MCF 10A (cell line): Measurements from ENCODE around the gene LDLRAD4. TPM values are rescaled to one million over a fixed set of nuclear protein-coding genes. Genes with fewer than 3 reads are reported as not detected.

Experiments
- BruUV-seq: library from RNA; stranded (reverse); fragments of 400-500 nt; replicated peaks from 2 replicates; lab custom pipeline; 2021; lab: Mats Ljungman, UMichigan
- CTCF ChIA-PET: fragments of 300-600 bp; sonication (Branson Sonifier 250); formaldehyde crosslinking; extraction: SDS; loops from one replicate; lab custom pipeline; 2021; ENCODE audit warnings: antibody characterized with exemption, inconsistent platforms; lab: Yijun Ruan, JAX
- POLR2A ChIA-PET: fragments of 300-600, 350-650 bp; sonication (Branson Sonifier 250); formaldehyde crosslinking; extraction: SDS; loops from one replicate; lab custom pipeline; 2020; ENCODE audit warnings: antibody characterized with exemption, inconsistent platforms; lab: Yijun Ruan, JAX
- DNase-seq: peaks from one replicate; pipeline ENCODE4 v3.0.0-alpha.2; 2018; ENCODE audit not compliant: unreplicated experiment
- H3K27ac Mint-ChIP-seq: one replicate; pipeline ENCODE4 v1.8.0; 2022; ENCODE audit warnings: mild to moderate bottlenecking, low read depth, mixed read lengths; ENCODE audit not compliant: unreplicated experiment
- H3K27me3 Mint-ChIP-seq: one replicate; pipeline ENCODE4 v1.8.0; 2022; ENCODE audit warnings: mixed read lengths; ENCODE audit not compliant: insufficient read depth, unreplicated experiment
- H3K36me3 Mint-ChIP-seq: one replicate; pipeline ENCODE4 v1.8.0; 2022; ENCODE audit warnings: mild to moderate bottlenecking, moderate library complexity, mixed read lengths; ENCODE audit not compliant: insufficient read depth, unreplicated experiment
- H3K4me1 Mint-ChIP-seq: one replicate; pipeline ENCODE4 v1.8.0; 2022; ENCODE audit warnings: mixed read lengths; ENCODE audit not compliant: insufficient read depth, unreplicated experiment
- H3K4me3 Mint-ChIP-seq: one replicate; pipeline ENCODE4 v1.8.0; 2022; ENCODE audit warnings: mild to moderate bottlenecking, moderate library complexity, mixed read lengths; ENCODE audit not compliant: unreplicated experiment
- H3K9me3 Mint-ChIP-seq: one replicate; pipeline ENCODE4 v1.8.0; 2022; ENCODE audit warnings: mixed read lengths; ENCODE audit not compliant: unreplicated experiment
- intact Hi-C: fragments of 100-400 bp; cut with micrococcal nuclease; formaldehyde crosslinking; loops from 2 replicates; pipeline ENCODE4 v1.14.1; 2022
- total RNA-seq: library from RNA; stranded (reverse); gene quantifications from 2 replicates; pipeline ENCODE4 v1.2.3, GENCODE V29; 2022
- TF ChIP-seq, protein P1 (sequence below): fragments of 200-600 bp; IDR thresholded peaks from one replicate; pipeline ENCODE4 v1.8.0; 2022; ENCODE audit warnings: antibody characterized with exemption, mild to moderate bottlenecking; ENCODE audit not compliant: unreplicated experiment

Gene LDLRAD4
- total RNA-seq, 1 experiment from 2014 or later = not detected

DNA sequence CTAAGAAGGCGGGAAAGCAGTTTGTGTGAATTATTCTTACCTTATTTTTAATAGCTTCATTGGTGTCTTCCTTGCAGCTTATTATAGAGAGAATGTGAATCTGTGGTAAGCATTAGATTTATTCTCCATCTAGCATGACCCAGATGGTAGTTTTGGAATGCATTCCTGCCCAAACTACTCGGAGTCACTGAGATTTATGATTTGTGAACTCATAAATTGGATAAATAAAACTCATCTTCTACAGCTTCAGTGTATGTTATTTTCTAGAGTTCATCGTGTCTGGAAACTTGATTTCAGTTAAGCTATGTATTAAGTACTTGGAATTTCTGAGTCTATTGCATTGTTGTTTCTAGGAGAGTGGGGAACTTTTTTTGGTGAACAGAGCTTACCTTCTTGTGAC lies 337.3 kb downstream of the LDLRAD4 start:
- no TSS peak for BruUV-seq
- H3K27me3 Mint-ChIP-seq = peaks cover 32% of the 10 kb centered on the region
- no peaks in the 10 kb centered on the region for H3K4me1 Mint-ChIP-seq
- no peak overlapping the region for H3K4me3 Mint-ChIP-seq
- TF ChIP-seq, protein P1, sequence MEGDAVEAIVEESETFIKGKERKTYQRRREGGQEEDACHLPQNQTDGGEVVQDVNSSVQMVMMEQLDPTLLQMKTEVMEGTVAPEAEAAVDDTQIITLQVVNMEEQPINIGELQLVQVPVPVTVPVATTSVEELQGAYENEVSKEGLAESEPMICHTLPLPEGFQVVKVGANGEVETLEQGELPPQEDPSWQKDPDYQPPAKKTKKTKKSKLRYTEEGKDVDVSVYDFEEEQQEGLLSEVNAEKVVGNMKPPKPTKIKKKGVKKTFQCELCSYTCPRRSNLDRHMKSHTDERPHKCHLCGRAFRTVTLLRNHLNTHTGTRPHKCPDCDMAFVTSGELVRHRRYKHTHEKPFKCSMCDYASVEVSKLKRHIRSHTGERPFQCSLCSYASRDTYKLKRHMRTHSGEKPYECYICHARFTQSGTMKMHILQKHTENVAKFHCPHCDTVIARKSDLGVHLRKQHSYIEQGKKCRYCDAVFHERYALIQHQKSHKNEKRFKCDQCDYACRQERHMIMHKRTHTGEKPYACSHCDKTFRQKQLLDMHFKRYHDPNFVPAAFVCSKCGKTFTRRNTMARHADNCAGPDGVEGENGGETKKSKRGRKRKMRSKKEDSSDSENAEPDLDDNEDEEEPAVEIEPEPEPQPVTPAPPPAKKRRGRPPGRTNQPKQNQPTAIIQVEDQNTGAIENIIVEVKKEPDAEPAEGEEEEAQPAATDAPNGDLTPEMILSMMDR = no peak
- H3K9me3 Mint-ChIP-seq = no peaks in the 10 kb centered on the region
- H3K27ac Mint-ChIP-seq = no peak overlapping the region
- H3K36me3 Mint-ChIP-seq = no peaks in the 10 kb centered on the region
- ChIA-PET CTCF (interaction anchor here (2.8 to 5.6 kb wide), 2 partner anchors 70 to 257 kb away, joined by 13 to 30 read pairs; no protein-coding TSS in a partner anchor), POLR2A (no interaction called here)
- intact Hi-C loops = loop anchor here (5.0 to 10.0 kb wide), 2 partner anchors 169 to 256 kb away; partner anchors contain the start of genes FAM210A and RNMT
- no peak for DNase-seq

DNA sequence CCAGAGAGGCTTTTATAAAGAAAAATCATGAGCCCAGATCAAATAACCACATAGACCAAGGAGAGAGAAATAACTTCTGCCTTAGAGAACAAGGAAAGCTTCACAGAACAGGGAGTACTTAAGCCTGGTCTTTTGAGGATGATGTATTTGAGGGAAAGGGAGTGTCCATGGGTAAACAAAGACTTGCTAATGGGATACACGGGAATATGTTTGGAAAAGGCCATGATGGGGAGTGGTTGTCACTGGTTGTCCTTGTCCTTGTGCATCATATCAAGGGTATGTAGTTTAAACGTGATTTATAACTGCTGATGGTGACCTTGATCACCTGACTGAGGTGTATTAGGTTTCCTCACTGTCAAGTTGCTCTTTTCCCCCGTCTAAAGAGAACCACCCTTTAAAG lies 337.9 kb downstream of the LDLRAD4 start:
- POLR2A ChIA-PET = no interaction called here
- Mint-ChIP-seq H3K9me3 (no peaks in the 10 kb centered on the region), H3K27me3 (peaks cover 32% of the 10 kb centered on the region), H3K4me3 (no peak overlapping the region), H3K27ac (no peak overlapping the region), H3K4me1 (no peaks in the 10 kb centered on the region), H3K36me3 (no peaks in the 10 kb centered on the region)
- TF ChIP-seq, protein P1 = no peak
- CTCF ChIA-PET = interaction anchor here (1.6 to 5.6 kb wide), 6 partner anchors 10 to 257 kb away, joined by 6 to 30 read pairs (median 12); no protein-coding TSS in a partner anchor
- no TSS peak for BruUV-seq
- intact Hi-C loops = loop anchor here (5.0 to 10.0 kb wide), 2 partner anchors 168 to 256 kb away; partner anchors contain the start of genes FAM210A and RNMT
- no peak for DNase-seq

DNA sequence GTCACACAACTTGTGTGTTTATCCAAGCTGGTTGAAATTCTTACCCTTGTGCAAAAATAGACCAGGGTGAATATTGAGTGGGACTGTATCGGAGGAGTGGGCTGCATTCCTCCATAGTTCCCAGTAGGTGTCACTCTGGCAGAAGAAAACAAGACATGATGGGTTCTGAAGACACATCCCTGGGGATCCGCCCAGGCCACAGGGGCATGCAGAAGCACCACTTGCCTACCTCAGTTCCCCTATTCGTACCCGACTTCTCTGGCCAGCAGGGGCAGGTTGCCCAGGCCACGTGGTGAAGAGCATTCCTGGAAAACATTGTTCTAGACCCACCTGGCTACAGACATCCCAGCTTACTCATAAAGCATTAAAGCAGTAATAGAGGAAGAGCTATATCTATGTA lies 339.6 kb downstream of the LDLRAD4 start:
- POLR2A ChIA-PET = no interaction called here
- CTCF ChIA-PET = interaction anchor here (0.6 to 5.6 kb wide), 29 partner anchors 9 to 507 kb away, joined by 3 to 30 read pairs (median 4); partner anchors contain the start of gene MC5R
- peak; percentile 48 for DNase-seq
- no peaks in the 10 kb centered on the region for H3K36me3 Mint-ChIP-seq
- H3K27ac Mint-ChIP-seq = no peak overlapping the region
- BruUV-seq = no TSS peak
- intact Hi-C loops = loop anchor here (1.0 to 10.0 kb wide), 3 partner anchors 72 to 254 kb away; partner anchors contain the start of genes FAM210A and RNMT
- H3K4me3 Mint-ChIP-seq = no peak overlapping the region
- TF ChIP-seq, protein P1 = peak; percentile 51
- peaks cover 30% of the 10 kb centered on the region for H3K27me3 Mint-ChIP-seq
- H3K9me3 Mint-ChIP-seq = no peaks in the 10 kb centered on the region
- H3K4me1 Mint-ChIP-seq = no peaks in the 10 kb centered on the region

DNA sequence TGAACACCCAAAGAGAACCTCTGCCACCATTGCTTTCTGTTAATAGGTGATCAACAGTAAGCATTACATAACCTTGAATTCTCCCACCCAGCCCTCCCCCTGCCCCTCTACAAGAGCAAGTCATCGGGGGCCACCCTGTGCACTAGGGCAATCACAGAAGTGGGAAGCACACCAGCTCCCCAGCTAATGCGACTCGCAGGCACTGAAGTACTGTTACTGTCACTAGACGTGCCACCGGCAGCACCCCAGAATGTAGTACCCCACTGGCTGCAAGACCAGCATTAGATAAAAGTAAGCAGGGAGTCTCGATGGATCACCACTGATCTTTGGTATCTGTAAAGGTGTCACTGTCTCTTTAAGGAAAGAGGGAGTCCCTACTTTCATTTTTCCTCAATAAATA lies 340.2 kb downstream of the LDLRAD4 start:
- H3K36me3 Mint-ChIP-seq = no peaks in the 10 kb centered on the region
- no TSS peak for BruUV-seq
- H3K9me3 Mint-ChIP-seq = no peaks in the 10 kb centered on the region
- ChIA-PET CTCF (interaction anchor here (0.5 to 5.6 kb wide), 25 partner anchors 8 to 346 kb away, joined by 3 to 30 read pairs (median 5); no protein-coding TSS in a partner anchor), POLR2A (interaction anchor here (0.7 kb wide), 1 partner anchor 58 kb away, joined by 3 read pairs; no protein-coding TSS in a partner anchor)
- TF ChIP-seq, protein P1 = no peak
- no peaks in the 10 kb centered on the region for H3K4me1 Mint-ChIP-seq
- intact Hi-C loops = loop anchor here (1.0 to 10.0 kb wide), 3 partner anchors 72 to 254 kb away; partner anchors contain the start of genes FAM210A and RNMT
- no peak for DNase-seq
- H3K27me3 Mint-ChIP-seq = peaks cover 24% of the 10 kb centered on the region
- no peak overlapping the region for H3K27ac Mint-ChIP-seq
- H3K4me3 Mint-ChIP-seq = no peak overlapping the region
